Stimulated activated memory B cell treated with anti-CD40 and anti-IgM and Interleukin-4, amounts not matched to agents 10 μg/mL and 1 μg/mL and 100 μg/mL, for 72 hours (primary cell): ENCODE data around the gene ITPRIP.

Source experiments
- ATAC-seq: fragments of 150-1000 bp; cut with Tn5 transposase; 2 replicates; pipeline ENCODE4 v1.10.0; 2021
- H3K27ac Mint-ChIP-seq: one replicate; pipeline ENCODE4 v1.8.0; 2022; ENCODE audit warnings: mild to moderate bottlenecking, mixed read lengths
- H3K27me3 Mint-ChIP-seq: one replicate; pipeline ENCODE4 v1.8.0; 2022; ENCODE audit warnings: mixed read lengths
- H3K36me3 Mint-ChIP-seq: one replicate; pipeline ENCODE4 v1.8.0; 2022; ENCODE audit warnings: mixed read lengths
- H3K4me1 Mint-ChIP-seq: one replicate; pipeline ENCODE4 v1.8.0; 2022; ENCODE audit warnings: mixed read lengths
- H3K4me3 Mint-ChIP-seq: one replicate; pipeline ENCODE4 v1.8.0; 2022; ENCODE audit warnings: mild to moderate bottlenecking, moderate library complexity, mixed read lengths
- H3K9me3 Mint-ChIP-seq: one replicate; pipeline ENCODE4 v1.8.0; 2022; ENCODE audit warnings: mixed read lengths

Gene ITPRIP

GRCh38 chr10:104309980-104310978 lies 28.0 kb downstream of the ITPRIP start:
- no peak for ATAC-seq
- Mint-ChIP-seq H3K36me3 (peaks cover 14% of the 10 kb centered on the region), H3K27me3 (no peaks in the 10 kb centered on the region), H3K9me3 (no peaks in the 10 kb centered on the region), H3K27ac (peak overlapping the region; percentile 69), H3K4me3 (no peak overlapping the region), H3K4me1 (peaks cover 28% of the 10 kb centered on the region)

- H3K27me3 Mint-ChIP-seq: no peaks in the 10 kb centered on the region
- no peaks in the 10 kb centered on the region for H3K9me3 Mint-ChIP-seq
- H3K4me1 Mint-ChIP-seq: peaks cover 28% of the 10 kb centered on the region
- peak; percentile 62 for ATAC-seq
- no peak overlapping the region for H3K4me3 Mint-ChIP-seq
- peaks cover 14% of the 10 kb centered on the region for H3K36me3 Mint-ChIP-seq
- H3K27ac Mint-ChIP-seq: peak overlapping the region; percentile 69
Observed at GRCh38 chr10:104308439-104308903, 29.8 kb downstream of the ITPRIP start.

GRCh38 chr10:104307576-104308438 lies 30.5 kb downstream of the ITPRIP start:
- no peak for ATAC-seq
- no peaks in the 10 kb centered on the region for H3K9me3 Mint-ChIP-seq
- peak overlapping the region; percentile 69 for H3K27ac Mint-ChIP-seq
- no peak overlapping the region for H3K4me3 Mint-ChIP-seq
- peaks cover 28% of the 10 kb centered on the region for H3K4me1 Mint-ChIP-seq
- H3K36me3 Mint-ChIP-seq: peaks cover 8% of the 10 kb centered on the region
- H3K27me3 Mint-ChIP-seq: no peaks in the 10 kb centered on the region

- Mint-ChIP-seq H3K36me3 (peaks cover under 1% of the 10 kb centered on the region), H3K4me3 (no peak overlapping the region), H3K27ac (no peak overlapping the region), H3K27me3 (no peaks in the 10 kb centered on the region), H3K4me1 (peaks cover 28% of the 10 kb centered on the region), H3K9me3 (no peaks in the 10 kb centered on the region)
- no peak for ATAC-seq
Observed at GRCh38 chr10:104306897-104307296, 31.4 kb downstream of the ITPRIP start.

- no peak overlapping the region for H3K4me3 Mint-ChIP-seq
- H3K4me1 Mint-ChIP-seq: peaks cover 28% of the 10 kb centered on the region
- no peak overlapping the region for H3K27ac Mint-ChIP-seq
- no peaks in the 10 kb centered on the region for H3K9me3 Mint-ChIP-seq
- H3K27me3 Mint-ChIP-seq: peaks cover 10% of the 10 kb centered on the region
- no peak for ATAC-seq
- no peaks in the 10 kb centered on the region for H3K36me3 Mint-ChIP-seq
Observed at GRCh38 chr10:104304927-104305326, 33.3 kb downstream of the ITPRIP start.

GRCh38 chr10:104304356-104304745 lies 33.9 kb downstream of the ITPRIP start:
- Mint-ChIP-seq H3K36me3 (no peaks in the 10 kb centered on the region), H3K4me3 (no peak overlapping the region), H3K4me1 (peaks cover 27% of the 10 kb centered on the region), H3K27me3 (peaks cover 15% of the 10 kb centered on the region), H3K9me3 (no peaks in the 10 kb centered on the region), H3K27ac (no peak overlapping the region)
- ATAC-seq: no peak

GRCh38 chr10:104303594-104304355 lies 34.5 kb downstream of the ITPRIP start:
- Mint-ChIP-seq H3K4me1 (peaks cover 21% of the 10 kb centered on the region), H3K36me3 (no peaks in the 10 kb centered on the region), H3K27me3 (peaks cover 20% of the 10 kb centered on the region), H3K9me3 (no peaks in the 10 kb centered on the region), H3K27ac (no peak overlapping the region), H3K4me3 (no peak overlapping the region)
- no peak for ATAC-seq

GRCh38 chr10:104301907-104302690 lies 36.2 kb downstream of the ITPRIP start:
- H3K4me3 Mint-ChIP-seq: no peak overlapping the region

GRCh38 chr10:104300736-104301292 lies 37.5 kb downstream of the ITPRIP start:
- Mint-ChIP-seq H3K27me3 (peaks cover 22% of the 10 kb centered on the region), H3K36me3 (no peaks in the 10 kb centered on the region), H3K9me3 (no peaks in the 10 kb centered on the region), H3K4me1 (peaks cover 5% of the 10 kb centered on the region), H3K4me3 (no peak overlapping the region), H3K27ac (no peak overlapping the region)
- ATAC-seq: no peak

More at GRCh38 chr10:104301907-104302690, 36.2 kb downstream of the ITPRIP start:
- peaks cover 8% of the 10 kb centered on the region for H3K4me1 Mint-ChIP-seq
- no peaks in the 10 kb centered on the region for H3K36me3 Mint-ChIP-seq
- peaks cover 22% of the 10 kb centered on the region for H3K27me3 Mint-ChIP-seq
- no peak overlapping the region for H3K27ac Mint-ChIP-seq
- ATAC-seq: no peak
- no peaks in the 10 kb centered on the region for H3K9me3 Mint-ChIP-seq

GRCh38 chr10:104300002-104300735 lies 38.1 kb downstream of the ITPRIP start:
- ATAC-seq: no peak

GRCh38 chr10:104299031-104299904 lies 39.0 kb downstream of the ITPRIP start:
- H3K4me1 Mint-ChIP-seq: no peaks in the 10 kb centered on the region
- H3K9me3 Mint-ChIP-seq: no peaks in the 10 kb centered on the region
- peaks cover 31% of the 10 kb centered on the region for H3K27me3 Mint-ChIP-seq
- no peak overlapping the region for H3K27ac Mint-ChIP-seq
- ATAC-seq: no peak
- no peaks in the 10 kb centered on the region for H3K36me3 Mint-ChIP-seq
- no peak overlapping the region for H3K4me3 Mint-ChIP-seq

More at GRCh38 chr10:104300002-104300735, 38.1 kb downstream of the ITPRIP start:
- Mint-ChIP-seq H3K36me3 (no peaks in the 10 kb centered on the region), H3K9me3 (no peaks in the 10 kb centered on the region), H3K4me1 (no peaks in the 10 kb centered on the region), H3K27ac (no peak overlapping the region), H3K27me3 (peaks cover 29% of the 10 kb centered on the region), H3K4me3 (no peak overlapping the region)

- Mint-ChIP-seq H3K27ac (no peak overlapping the region), H3K4me3 (no peak overlapping the region), H3K4me1 (no peaks in the 10 kb centered on the region), H3K9me3 (no peaks in the 10 kb centered on the region), H3K27me3 (peaks cover 31% of the 10 kb centered on the region), H3K36me3 (no peaks in the 10 kb centered on the region)
- ATAC-seq: no peak
Observed at GRCh38 chr10:104297697-104298660, 40.3 kb downstream of the ITPRIP start.
